CD1c-positive myeloid dendritic cell (primary cell): ENCODE results near the gene SCAMP1.

Experiments used
- DNase-seq: peaks from one replicate; pipeline ENCODE4 v3.0.0-alpha.2; 2016; ENCODE audit errors: extremely low spot score

The SCAMP1 gene

DNA sequence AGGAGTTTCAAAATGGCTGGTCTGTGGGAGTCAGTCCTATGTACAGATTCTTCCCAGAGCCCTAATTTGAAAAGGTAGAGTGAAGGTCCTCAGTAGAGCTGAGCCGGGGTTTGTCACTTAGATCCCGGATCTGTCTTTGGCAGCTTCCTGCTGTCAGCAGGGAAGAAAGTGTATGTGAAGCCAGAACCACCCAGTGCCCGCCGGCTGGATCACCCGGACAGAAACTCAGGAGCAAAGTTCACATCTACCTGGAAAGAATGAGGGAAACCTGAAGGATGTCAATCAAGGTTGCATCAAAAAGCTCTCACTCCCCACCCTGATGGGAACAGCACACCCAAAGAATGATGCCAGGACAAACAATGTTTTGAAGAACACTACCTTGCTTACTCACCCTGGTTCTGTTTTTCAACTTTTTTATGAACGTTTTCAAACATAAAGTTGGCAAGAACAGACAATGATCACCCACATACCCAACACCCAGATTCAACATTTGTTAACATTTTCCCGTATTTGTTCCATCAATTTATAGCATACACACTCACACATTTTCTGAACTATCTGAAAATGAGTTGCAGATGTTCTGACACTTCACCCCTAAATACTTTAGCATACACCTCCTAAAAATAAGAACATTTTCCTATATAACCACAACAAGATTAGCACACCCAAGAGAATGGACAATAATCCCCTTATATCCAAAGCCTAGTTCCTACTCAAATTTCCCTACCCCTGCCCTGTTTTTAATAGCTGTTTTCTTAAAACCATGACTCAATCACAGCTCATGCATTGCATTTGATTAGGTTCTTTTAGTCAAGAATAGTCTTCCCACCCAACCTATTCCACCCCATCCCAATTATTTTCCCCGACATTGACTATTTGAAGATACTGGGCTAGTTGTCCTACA is 154.3 kb downstream of the SCAMP1 start:
- DNase-seq, result no peak

DNA sequence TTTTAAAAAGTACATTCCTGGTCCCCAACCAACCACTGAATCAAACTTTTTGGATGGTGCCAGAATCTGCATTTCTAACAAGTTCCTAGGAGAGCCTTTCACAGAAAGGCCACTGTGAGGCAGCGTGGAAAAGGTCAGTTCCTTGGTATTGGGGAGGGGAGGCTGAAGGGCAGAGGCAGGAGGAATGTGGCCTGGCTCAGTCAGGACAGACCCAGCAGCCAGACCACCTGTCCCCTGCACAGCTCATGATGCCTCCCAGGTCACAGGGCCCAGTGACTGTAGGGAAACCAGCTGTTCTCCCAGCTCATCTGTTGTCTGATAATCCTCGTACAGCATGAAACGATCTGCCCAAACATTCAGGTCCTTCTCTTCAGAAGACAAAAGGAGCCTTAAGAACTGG is 155.3 kb downstream of the SCAMP1 start:
- no peak for DNase-seq

DNA sequence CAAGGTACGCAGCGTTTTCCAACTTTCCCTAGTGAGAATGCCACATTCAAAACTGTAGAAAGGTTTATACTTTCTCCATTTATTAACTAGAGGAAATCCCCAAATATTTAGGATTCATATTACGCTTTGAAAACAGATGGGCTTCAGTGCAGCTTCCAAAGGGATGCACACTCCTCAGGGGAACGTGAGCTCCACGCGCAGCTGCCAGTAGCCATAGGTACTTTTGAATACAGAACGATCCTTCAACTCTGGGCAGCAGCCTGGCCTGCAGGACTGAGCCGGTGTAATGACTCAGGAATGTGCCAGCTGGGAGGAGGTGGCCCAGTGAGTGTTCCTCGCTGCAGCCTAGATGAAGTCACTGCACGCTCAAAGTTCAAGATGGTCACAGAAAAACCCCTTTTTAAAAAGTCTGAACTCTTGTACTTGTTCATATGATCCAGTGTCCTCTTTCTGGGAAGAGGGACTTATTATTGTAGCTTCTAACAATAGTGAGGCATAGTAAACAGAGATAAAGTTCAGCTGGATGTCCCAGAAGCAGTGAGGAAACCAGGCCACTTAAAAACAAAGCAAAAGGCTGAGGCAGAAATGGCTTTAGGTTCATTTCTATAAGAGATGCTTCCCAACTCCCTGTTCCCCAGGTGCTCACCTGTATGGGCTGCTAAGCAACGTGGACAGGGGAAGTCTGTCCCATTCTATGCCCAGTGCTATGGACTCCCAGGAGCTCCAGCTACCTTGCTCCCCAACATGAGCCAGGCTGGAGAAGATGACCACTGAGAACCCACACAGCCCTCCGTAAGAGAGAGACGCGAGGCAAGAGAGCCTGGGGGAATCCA is 158.2 kb downstream of the SCAMP1 start:
- no peak for DNase-seq

DNA sequence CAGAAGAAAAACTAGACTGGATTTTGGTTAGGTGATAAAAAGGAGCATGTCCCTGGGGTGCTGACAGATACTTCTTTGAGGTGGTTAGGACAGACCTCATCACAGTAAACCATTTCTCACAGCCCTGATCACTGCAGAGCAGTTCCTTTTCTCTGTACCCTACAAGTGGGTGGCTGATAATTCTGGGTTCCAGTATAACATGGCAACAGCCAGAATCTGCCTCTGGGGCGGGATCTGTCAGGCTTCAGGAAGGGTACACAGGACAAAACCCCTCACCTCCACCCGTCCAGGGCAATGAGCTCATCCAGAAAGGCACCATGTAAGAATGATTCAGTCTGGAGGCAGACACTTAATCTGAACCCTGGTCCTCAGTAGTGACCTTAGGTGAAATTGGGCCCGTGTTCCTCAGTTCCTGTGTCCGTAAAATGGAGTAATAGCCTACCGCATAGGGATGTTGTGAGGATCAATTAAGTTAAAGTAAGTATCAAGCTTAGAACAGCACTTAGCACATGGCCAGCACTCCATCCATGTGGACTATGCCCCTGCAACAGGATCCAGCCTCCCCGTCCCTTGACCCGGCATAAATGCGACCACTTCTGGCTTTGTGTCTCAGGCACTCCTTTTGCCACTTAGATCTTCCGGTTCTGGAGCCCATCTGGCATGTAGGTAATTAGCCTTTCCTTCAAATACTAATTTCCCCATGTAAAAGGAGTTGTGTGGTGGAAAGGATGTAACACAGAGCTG is 159.0 kb downstream of the SCAMP1 start:
- no peak for DNase-seq

- DNase-seq, result no peak
Observed at GRCh38 chr5:78521455-78521854, 161.0 kb downstream of the SCAMP1 start.

GRCh38 chr5:78522476-78523260 is 162.3 kb downstream of the SCAMP1 start:
- DNase-seq, result no peak

DNA sequence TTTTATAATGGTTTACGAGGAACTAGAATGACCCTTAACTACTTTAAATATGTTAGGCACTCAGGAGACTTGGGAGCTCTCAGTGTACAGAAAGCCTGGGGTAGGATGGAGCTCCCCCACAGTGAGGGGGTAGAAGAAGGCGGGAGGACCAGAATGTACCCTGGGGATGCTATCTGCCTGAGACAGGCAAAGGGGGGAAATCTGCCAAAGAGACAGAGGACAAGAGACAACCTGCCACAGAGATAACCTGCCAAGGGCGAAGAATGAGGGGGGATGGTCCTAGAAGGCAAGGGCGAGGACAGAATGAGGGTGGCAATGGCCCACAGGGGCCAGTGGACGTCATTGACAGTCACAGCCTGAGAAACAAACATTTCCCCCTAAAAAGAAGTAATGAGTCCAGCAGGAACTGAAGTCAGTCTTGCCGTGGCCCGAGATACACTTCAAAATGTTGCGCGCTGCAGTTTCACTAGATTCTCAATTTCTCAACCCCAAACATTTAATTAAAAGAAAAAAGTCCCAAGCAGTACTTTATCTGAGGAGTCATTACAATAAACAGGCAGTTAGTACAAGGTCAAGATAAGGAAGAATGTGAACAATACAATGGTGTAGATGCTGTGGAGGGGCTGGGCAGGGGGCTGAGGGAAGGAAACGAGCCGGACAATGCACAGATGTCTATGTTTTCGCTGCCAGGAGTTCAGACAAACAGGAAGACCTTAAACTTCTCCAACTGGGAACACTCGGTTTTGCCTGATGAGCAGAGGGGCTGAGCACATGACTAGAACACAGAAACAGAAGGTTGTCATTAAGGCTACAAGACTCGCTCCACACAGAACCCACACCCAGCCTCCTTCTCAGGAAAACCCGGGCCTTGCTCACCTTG is 163.1 kb downstream of the SCAMP1 start:
- no peak for DNase-seq

- DNase-seq, result no peak
Observed at GRCh38 chr5:78526049-78526525, 165.7 kb downstream of the SCAMP1 start.

- DNase-seq, result peak; percentile 95
Observed at GRCh38 chr5:78527054-78527859, 166.8 kb downstream of the SCAMP1 start.

GRCh38 chr5:78527925-78528324 is 167.5 kb downstream of the SCAMP1 start:
- no peak for DNase-seq
